ENCODE data around the gene CHP2. TPM values are rescaled to one million over a fixed set of nuclear protein-coding genes. Genes with fewer than 3 reads are reported as not detected.

CHP2 gene
- total RNA-seq, 1 donor from 2014 or later: not detected

- no peak overlapping the region for H3K27ac Mint-ChIP-seq
- intact Hi-C loops (cut with micrococcal nuclease): loop anchor here (10.0 kb wide), 1 partner anchor 79 kb away; the partner anchor contains the start of genes DCTN5 and PALB2
- H3K36me3 Mint-ChIP-seq (ENCODE audit: low read depth): no peaks in the 10 kb centered on the region
- H3K27me3 Mint-ChIP-seq: peaks cover 17% of the 10 kb centered on the region
- H3K4me3 Mint-ChIP-seq: no peak overlapping the region
- H3K4me1 Mint-ChIP-seq: peaks cover 2% of the 10 kb centered on the region
- ChIA-PET POLR2A (no interaction called here), CTCF (interaction anchor here (1.1 kb wide), 1 partner anchor 12 kb away, joined by 3 read pairs; no protein-coding TSS in a partner anchor)
- peaks cover 7% of the 10 kb centered on the region for H3K9me3 Mint-ChIP-seq
- ATAC-seq (ENCODE audit: low read depth): no peak
- no peak for DNase-seq
- TF ChIP-seq, protein P1, sequence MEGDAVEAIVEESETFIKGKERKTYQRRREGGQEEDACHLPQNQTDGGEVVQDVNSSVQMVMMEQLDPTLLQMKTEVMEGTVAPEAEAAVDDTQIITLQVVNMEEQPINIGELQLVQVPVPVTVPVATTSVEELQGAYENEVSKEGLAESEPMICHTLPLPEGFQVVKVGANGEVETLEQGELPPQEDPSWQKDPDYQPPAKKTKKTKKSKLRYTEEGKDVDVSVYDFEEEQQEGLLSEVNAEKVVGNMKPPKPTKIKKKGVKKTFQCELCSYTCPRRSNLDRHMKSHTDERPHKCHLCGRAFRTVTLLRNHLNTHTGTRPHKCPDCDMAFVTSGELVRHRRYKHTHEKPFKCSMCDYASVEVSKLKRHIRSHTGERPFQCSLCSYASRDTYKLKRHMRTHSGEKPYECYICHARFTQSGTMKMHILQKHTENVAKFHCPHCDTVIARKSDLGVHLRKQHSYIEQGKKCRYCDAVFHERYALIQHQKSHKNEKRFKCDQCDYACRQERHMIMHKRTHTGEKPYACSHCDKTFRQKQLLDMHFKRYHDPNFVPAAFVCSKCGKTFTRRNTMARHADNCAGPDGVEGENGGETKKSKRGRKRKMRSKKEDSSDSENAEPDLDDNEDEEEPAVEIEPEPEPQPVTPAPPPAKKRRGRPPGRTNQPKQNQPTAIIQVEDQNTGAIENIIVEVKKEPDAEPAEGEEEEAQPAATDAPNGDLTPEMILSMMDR (IDR thresholded peaks at IDR 0.05): no peak
Measured at GRCh38 chr16:23724096-23724784, 30.6 kb upstream of the CHP2 start.

- Mint-ChIP-seq H3K27ac (no peak overlapping the region), H3K4me1 (peaks cover 2% of the 10 kb centered on the region), H3K36me3 (ENCODE audit: low read depth) (no peaks in the 10 kb centered on the region), H3K27me3 (peaks cover 19% of the 10 kb centered on the region), H3K4me3 (no peak overlapping the region), H3K9me3 (peaks cover 7% of the 10 kb centered on the region)
- CTCF ChIA-PET: interaction anchor here (0.7 to 1.1 kb wide), 2 partner anchors 11 to 73 kb away, joined by 3 read pairs; no protein-coding TSS in a partner anchor
- POLR2A ChIA-PET: no interaction called here
- TF ChIP-seq, protein P1 (IDR thresholded peaks at IDR 0.05): no peak
- intact Hi-C loops (cut with micrococcal nuclease): loop anchor here (10.0 kb wide), 1 partner anchor 80 kb away; the partner anchor contains the start of genes DCTN5 and PALB2
- ATAC-seq (ENCODE audit: low read depth) (no peak), DNase-seq (no peak)
Measured at GRCh38 chr16:23724785-23725131, 30.1 kb upstream of the CHP2 start.

- CTCF ChIA-PET: interaction anchor here (1.7 kb wide), 1 partner anchor 49 kb away, joined by 7 read pairs; the partner anchor contains the start of gene PLK1
- no peaks in the 10 kb centered on the region for H3K36me3 Mint-ChIP-seq (ENCODE audit: low read depth)
- TF ChIP-seq, protein P1 (IDR thresholded peaks at IDR 0.05): no peak
- H3K27ac Mint-ChIP-seq: no peak overlapping the region
- intact Hi-C loops (cut with micrococcal nuclease): loop anchor here (10.0 kb wide), 1 partner anchor 82 kb away; the partner anchor contains the start of genes DCTN5 and PALB2
- no peak for ATAC-seq (ENCODE audit: low read depth)
- peaks cover 7% of the 10 kb centered on the region for H3K9me3 Mint-ChIP-seq
- no peak overlapping the region for H3K4me3 Mint-ChIP-seq
- peaks cover 2% of the 10 kb centered on the region for H3K4me1 Mint-ChIP-seq
- POLR2A ChIA-PET: no interaction called here
- no peak for DNase-seq
- H3K27me3 Mint-ChIP-seq: peaks cover 19% of the 10 kb centered on the region
Measured at GRCh38 chr16:23726710-23727109, 28.1 kb upstream of the CHP2 start.

- CTCF ChIA-PET: interaction anchor here (1.7 kb wide), 1 partner anchor 50 kb away, joined by 7 read pairs; the partner anchor contains the start of gene PLK1
- Mint-ChIP-seq H3K27me3 (peaks cover 16% of the 10 kb centered on the region), H3K36me3 (ENCODE audit: low read depth) (no peaks in the 10 kb centered on the region)
Measured at GRCh38 chr16:23728112-23728477, 26.7 kb upstream of the CHP2 start.

More at GRCh38 chr16:23728112-23728477, 26.7 kb upstream of the CHP2 start:
- Mint-ChIP-seq H3K27ac (no peak overlapping the region), H3K9me3 (peaks cover 2% of the 10 kb centered on the region), H3K4me1 (peaks cover 2% of the 10 kb centered on the region), H3K4me3 (no peak overlapping the region)
- TF ChIP-seq, protein P1 (IDR thresholded peaks at IDR 0.05): no peak
- DNase-seq (no peak), ATAC-seq (ENCODE audit: low read depth) (no peak)
- POLR2A ChIA-PET: interaction anchor here (0.6 kb wide), 1 partner anchor 41 kb away, joined by 3 read pairs; no protein-coding TSS in a partner anchor
- intact Hi-C loops (cut with micrococcal nuclease): loop anchor here (10.0 kb wide), 1 partner anchor 83 kb away; the partner anchor contains the start of genes DCTN5 and PALB2
